ENCODE measurements around the gene SFI1. TPM values are rescaled to one million over a fixed set of nuclear protein-coding genes. Genes with fewer than 3 reads are reported as not detected.

The SFI1 gene
- total and polyA plus RNA-seq, 2 of the 4 experiments (the other 2 are of a cell fraction): 9.9 to 12.0 TPM

DNA sequence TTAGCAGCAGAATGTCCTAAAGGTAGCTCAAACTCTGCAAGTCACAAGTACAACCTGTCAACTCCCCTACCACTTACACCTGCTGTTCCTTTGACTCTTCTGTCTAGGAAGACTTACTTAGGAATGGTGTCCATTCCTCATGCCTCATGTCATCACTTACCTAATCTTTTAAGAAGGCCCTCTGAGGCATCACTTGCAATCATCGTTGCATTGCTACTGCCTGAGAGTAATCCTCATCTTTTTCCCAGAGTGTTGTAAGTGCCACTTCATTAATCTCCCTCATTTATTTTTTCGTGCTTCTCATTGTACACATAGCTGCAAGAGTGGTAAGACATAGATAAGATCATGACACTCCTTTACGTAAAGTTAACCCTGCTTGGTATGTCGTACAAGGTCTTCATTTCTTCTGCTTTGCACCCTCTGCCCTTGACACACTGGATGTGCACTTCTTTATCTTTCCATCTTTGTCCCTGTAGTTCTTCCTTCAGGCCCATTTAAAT is 54.6 kb downstream of the SFI1 start:
- in situ Hi-C loops (cut with MboI; ENCODE audit: low sequenced_read_pairs): loop anchor here (25.0 kb wide), 1 partner anchor 411 kb away; no protein-coding TSS in a partner anchor

More for the DNA sequence above, 54.6 kb downstream of the SFI1 start:
- DNase-seq: no peak
- no peak overlapping the region for H3K14ac ChIP-seq (replicated peaks; ENCODE audit: low read depth, low read length)
- no peak overlapping the region for H2AFZ ChIP-seq (replicated peaks; ENCODE audit: low read length, poor library complexity)
- TF ChIP-seq, protein P1, sequence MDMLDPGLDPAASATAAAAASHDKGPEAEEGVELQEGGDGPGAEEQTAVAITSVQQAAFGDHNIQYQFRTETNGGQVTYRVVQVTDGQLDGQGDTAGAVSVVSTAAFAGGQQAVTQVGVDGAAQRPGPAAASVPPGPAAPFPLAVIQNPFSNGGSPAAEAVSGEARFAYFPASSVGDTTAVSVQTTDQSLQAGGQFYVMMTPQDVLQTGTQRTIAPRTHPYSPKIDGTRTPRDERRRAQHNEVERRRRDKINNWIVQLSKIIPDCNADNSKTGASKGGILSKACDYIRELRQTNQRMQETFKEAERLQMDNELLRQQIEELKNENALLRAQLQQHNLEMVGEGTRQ (IDR thresholded peaks at IDR 0.05; ENCODE audit: low read depth, low read length): no peak
- no peak for TF ChIP-seq MAFK (IDR thresholded peaks at IDR 0.05; ENCODE audit: low read depth, low read length)
- no peak for TF ChIP-seq FOS (IDR thresholded peaks at IDR 0.05; ENCODE audit: low read depth, low read length)
- no peak for TF ChIP-seq MAZ (IDR thresholded peaks at IDR 0.05; ENCODE audit: borderline replicate concordance, low read depth, low read length)
- no peak overlapping the region for H2AK5ac ChIP-seq (ENCODE audit: low read depth, low read length)
- intact Hi-C loops (cut with micrococcal nuclease): no loop called here
- no peak overlapping the region for H3K18ac ChIP-seq (ENCODE audit: low read depth, low read length)
- no peak overlapping the region for H4K91ac ChIP-seq (ENCODE audit: insufficient read depth, low read depth, low read length)
- H3K23ac ChIP-seq (ENCODE audit: low read depth, low read length): no peak overlapping the region
- H2BK5ac ChIP-seq (ENCODE audit: low read depth, low read length, poor library complexity, severe bottlenecking): no peak overlapping the region
- BruUV-seq (replicated peaks): no TSS peak
- peaks cover 6% of the 10 kb centered on the region for H3K36me3 ChIP-seq (ENCODE audit: control insufficient read depth, insufficient read depth, low read length)
- no peaks in the 10 kb centered on the region for H3K27me3 ChIP-seq (ENCODE audit: control insufficient read depth, insufficient read depth, low read length)
- H3K4ac ChIP-seq (ENCODE audit: low read depth, low read length): no peak overlapping the region
- no peak overlapping the region for H4K8ac ChIP-seq (ENCODE audit: low read depth in 2 of 2, low read length in 2 of 2)
- 0 out of 4 replicates have a peak, but pooled peaks cover 0 to 4% of the 10 kb centered on the region in 2 experiments for H3K79me1 ChIP-seq (ENCODE audit: low read depth in 1 of 2, low read length in 2 of 2)
- no peak overlapping the region for H2BK120ac ChIP-seq (ENCODE audit: low read depth, low read length)
- peaks cover 3% of the 10 kb centered on the region for H3K4me1 ChIP-seq (ENCODE audit: control insufficient read depth, insufficient read depth, low read length)
- no peak overlapping the region for H2BK20ac ChIP-seq (ENCODE audit: low read depth, low read length)
- H2AK9ac ChIP-seq (replicated peaks; ENCODE audit: low read depth, low read length, poor library complexity): no peak overlapping the region
- no peaks in the 10 kb centered on the region for H4K20me1 ChIP-seq (ENCODE audit: insufficient read depth, low read length)
- H3K9me3 ChIP-seq (ENCODE audit: control insufficient read depth, insufficient read depth, low read length): no peaks in the 10 kb centered on the region
- H3K4me3 ChIP-seq (ENCODE audit: insufficient read depth, low read depth, low read length): no peak overlapping the region
- H3K4me2 ChIP-seq (ENCODE audit: low read depth, low read length): no peak overlapping the region
- H3K9ac ChIP-seq (ENCODE audit: low read depth, low read length): no peak overlapping the region
- POLR2A ChIA-PET (ENCODE audit: unreplicated experiment): no interaction called here
- CTCF ChIA-PET: no interaction called here
- no peak for ATAC-seq (ENCODE audit: low read depth)
- dilution Hi-C loops (cut with HindIII; ENCODE audit: low sequenced_read_pairs, unreplicated experiment): no loop called here
- WGBS, 2 experiments (ENCODE audit: extremely low coverage in 2 of 2, insufficient read length in 1 of 2): 43% methylated on average over 3 of the region's 4 CpGs; no CpG with 5 or more reads in 1 of the 2 experiments
- H3K27ac ChIP-seq (ENCODE audit: insufficient read depth, low read length): no peak overlapping the region
- no peak overlapping the region for H4K5ac ChIP-seq (ENCODE audit: low read depth, low read length)
- H3K56ac ChIP-seq (ENCODE audit: extremely low read depth, insufficient read depth, low read length): no peak overlapping the region
- H2BK15ac ChIP-seq (ENCODE audit: low read depth, low read length): no peak overlapping the region
- H3K9me1 ChIP-seq (ENCODE audit: insufficient read depth, low read length): peaks cover 3% of the 10 kb centered on the region

Data from IMR-90 (cell line).